Effector memory CD8-positive, alpha-beta T cell (primary cell): ENCODE data around the gene THSD7A.

ENCODE experiments used
- ATAC-seq: fragments of 150-1000 bp; cut with Tn5 transposase; replicated peaks from 2 replicates; pipeline ENCODE4 v1.10.0; 2021; ENCODE audit warnings: mild to moderate bottlenecking, moderate library complexity
- DNase-seq, 3 experiments: peaks; one replicate each; pipeline ENCODE4 v3.0.0; 2021
- H3K27ac Mint-ChIP-seq, 2 donors: one replicate each; pipeline ENCODE4 v1.8.0; 2022; ENCODE audit warnings: mild to moderate bottlenecking in 2 of 2, mixed read lengths in 2 of 2, moderate library complexity in 2 of 2
- H3K27me3 Mint-ChIP-seq, 2 donors: one replicate each; pipeline ENCODE4 v1.8.0; 2022; ENCODE audit warnings: mixed read lengths in 2 of 2
- H3K36me3 Mint-ChIP-seq: one replicate; pipeline ENCODE4 v1.8.0; 2022; ENCODE audit warnings: mild to moderate bottlenecking, moderate library complexity, mixed read lengths; ENCODE audit not compliant: insufficient read depth
- H3K4me1 Mint-ChIP-seq, 2 donors: one replicate each; pipeline ENCODE4 v1.8.0; 2022; ENCODE audit warnings: low read depth in 2 of 2, mixed read lengths in 2 of 2
- H3K4me3 Mint-ChIP-seq, 2 donors: one replicate each; pipeline ENCODE4 v1.8.0; 2022; ENCODE audit warnings: mild to moderate bottlenecking in 2 of 2, mixed read lengths in 2 of 2, moderate library complexity in 2 of 2
- H3K9me3 Mint-ChIP-seq, 2 donors: one replicate each; pipeline ENCODE4 v1.8.0; 2022; ENCODE audit warnings: mixed read lengths in 2 of 2

The THSD7A gene

GRCh38 chr7:11650030-11650429 lies 182.0 kb downstream of the THSD7A start:
- Mint-ChIP-seq H3K27ac (no peak overlapping the region), H3K36me3 (no peaks in the 10 kb centered on the region), H3K4me3 (no peak overlapping the region), H3K4me1 (no peaks in the 10 kb centered on the region), H3K27me3 (no peaks in the 10 kb centered on the region), H3K9me3 (peaks cover 0 to 11% of the 10 kb centered on the region in 2 donors)
- ATAC-seq (no peak), DNase-seq (no peak)

DNA sequence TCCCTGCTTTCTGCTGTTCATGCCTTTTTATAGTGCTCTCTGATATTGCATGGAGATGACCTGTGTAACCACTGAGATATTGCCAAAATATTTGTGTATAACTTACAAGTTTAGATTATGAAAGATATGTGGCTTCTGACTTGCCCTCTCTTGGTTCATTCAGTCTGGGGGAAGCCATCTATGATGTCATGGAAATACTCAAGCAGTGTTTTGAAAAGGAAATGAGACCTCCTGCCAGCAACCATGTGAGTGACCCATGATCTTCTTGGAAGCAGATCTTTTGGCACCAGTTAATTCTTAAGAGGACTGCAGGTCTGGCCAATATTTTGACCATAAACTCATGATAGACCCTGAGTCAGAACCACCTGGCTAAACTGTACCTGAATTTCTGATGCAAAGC lies 183.0 kb downstream of the THSD7A start:
- H3K4me1 Mint-ChIP-seq = no peaks in the 10 kb centered on the region
- H3K27ac Mint-ChIP-seq = no peak overlapping the region
- H3K27me3 Mint-ChIP-seq = no peaks in the 10 kb centered on the region
- ATAC-seq (no peak), DNase-seq (no peak)
- peaks cover 0 to 11% of the 10 kb centered on the region in 2 donors for H3K9me3 Mint-ChIP-seq
- H3K4me3 Mint-ChIP-seq = no peak overlapping the region
- no peaks in the 10 kb centered on the region for H3K36me3 Mint-ChIP-seq

GRCh38 chr7:11648101-11648500 lies 183.9 kb downstream of the THSD7A start:
- Mint-ChIP-seq H3K36me3 (no peaks in the 10 kb centered on the region), H3K4me1 (no peaks in the 10 kb centered on the region), H3K27me3 (no peaks in the 10 kb centered on the region), H3K4me3 (no peak overlapping the region), H3K27ac (no peak overlapping the region), H3K9me3 (peaks cover 0 to 11% of the 10 kb centered on the region in 2 donors)
- no peak for DNase-seq
- ATAC-seq = no peak

DNA sequence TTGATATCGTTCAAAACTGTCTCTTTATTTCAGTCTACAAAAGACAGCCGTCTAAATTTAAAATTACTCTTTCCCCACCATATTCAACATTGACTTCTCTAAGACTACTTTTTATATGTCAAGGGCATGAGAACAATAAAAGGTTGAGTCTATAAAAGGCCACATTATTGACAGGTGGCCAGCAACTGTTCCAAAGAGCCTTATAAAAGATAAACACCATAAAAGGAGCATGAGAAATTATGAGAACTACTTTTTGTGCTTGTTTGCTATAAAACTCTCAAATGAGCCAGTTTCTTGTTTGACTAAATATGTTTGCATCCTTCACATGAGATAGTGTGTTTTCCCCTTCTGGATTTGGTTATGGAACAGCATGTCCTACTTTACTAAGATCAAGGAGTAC lies 189.2 kb downstream of the THSD7A start:
- Mint-ChIP-seq H3K36me3 (no peaks in the 10 kb centered on the region), H3K9me3 (no peaks in the 10 kb centered on the region), H3K27me3 (no peaks in the 10 kb centered on the region), H3K4me1 (no peaks in the 10 kb centered on the region), H3K27ac (no peak overlapping the region), H3K4me3 (no peak overlapping the region)
- ATAC-seq (no peak), DNase-seq (no peak)

GRCh38 chr7:11642276-11642675 lies 189.7 kb downstream of the THSD7A start:
- DNase-seq = no peak
- Mint-ChIP-seq H3K9me3 (peaks cover 0 to under 1% of the 10 kb centered on the region in 2 donors), H3K4me1 (no peaks in the 10 kb centered on the region), H3K4me3 (no peak overlapping the region), H3K36me3 (no peaks in the 10 kb centered on the region), H3K27me3 (no peaks in the 10 kb centered on the region), H3K27ac (no peak overlapping the region)
- ATAC-seq = no peak

GRCh38 chr7:11638011-11638774 lies 193.8 kb downstream of the THSD7A start:
- DNase-seq (no peak), ATAC-seq (no peak)
- Mint-ChIP-seq H3K27me3 (no peaks in the 10 kb centered on the region), H3K27ac (no peak overlapping the region), H3K36me3 (no peaks in the 10 kb centered on the region), H3K4me3 (no peak overlapping the region), H3K4me1 (no peaks in the 10 kb centered on the region), H3K9me3 (peaks cover 9% of the 10 kb centered on the region in 2 donors)

GRCh38 chr7:11636274-11636673 lies 195.7 kb downstream of the THSD7A start:
- no peaks in the 10 kb centered on the region for H3K27me3 Mint-ChIP-seq
- no peaks in the 10 kb centered on the region for H3K4me1 Mint-ChIP-seq
- DNase-seq = no peak
- no peak overlapping the region for H3K27ac Mint-ChIP-seq
- no peak for ATAC-seq
- no peak overlapping the region for H3K4me3 Mint-ChIP-seq
- H3K9me3 Mint-ChIP-seq = peaks cover 9 to 12% of the 10 kb centered on the region in 2 donors
- no peaks in the 10 kb centered on the region for H3K36me3 Mint-ChIP-seq

GRCh38 chr7:11633310-11633709 lies 198.7 kb downstream of the THSD7A start:
- Mint-ChIP-seq H3K4me3 (no peak overlapping the region), H3K4me1 (no peaks in the 10 kb centered on the region), H3K36me3 (no peaks in the 10 kb centered on the region), H3K27ac (no peak overlapping the region), H3K9me3 (peaks cover 9 to 14% of the 10 kb centered on the region in 2 donors), H3K27me3 (no peaks in the 10 kb centered on the region)
- DNase-seq (no peak), ATAC-seq (no peak)

GRCh38 chr7:11630355-11630754 lies 201.6 kb downstream of the THSD7A start:
- no peak for ATAC-seq
- H3K27ac Mint-ChIP-seq = no peak overlapping the region
- H3K4me3 Mint-ChIP-seq = no peak overlapping the region
- peaks cover 0 to 8% of the 10 kb centered on the region in 2 donors for H3K9me3 Mint-ChIP-seq
- no peak for DNase-seq
- no peaks in the 10 kb centered on the region for H3K27me3 Mint-ChIP-seq
- H3K4me1 Mint-ChIP-seq = no peaks in the 10 kb centered on the region
- no peaks in the 10 kb centered on the region for H3K36me3 Mint-ChIP-seq

- H3K36me3 Mint-ChIP-seq = no peaks in the 10 kb centered on the region
- DNase-seq (no peak), ATAC-seq (no peak)
Measured at GRCh38 chr7:11625669-11626068, 206.3 kb downstream of the THSD7A start.

DNA sequence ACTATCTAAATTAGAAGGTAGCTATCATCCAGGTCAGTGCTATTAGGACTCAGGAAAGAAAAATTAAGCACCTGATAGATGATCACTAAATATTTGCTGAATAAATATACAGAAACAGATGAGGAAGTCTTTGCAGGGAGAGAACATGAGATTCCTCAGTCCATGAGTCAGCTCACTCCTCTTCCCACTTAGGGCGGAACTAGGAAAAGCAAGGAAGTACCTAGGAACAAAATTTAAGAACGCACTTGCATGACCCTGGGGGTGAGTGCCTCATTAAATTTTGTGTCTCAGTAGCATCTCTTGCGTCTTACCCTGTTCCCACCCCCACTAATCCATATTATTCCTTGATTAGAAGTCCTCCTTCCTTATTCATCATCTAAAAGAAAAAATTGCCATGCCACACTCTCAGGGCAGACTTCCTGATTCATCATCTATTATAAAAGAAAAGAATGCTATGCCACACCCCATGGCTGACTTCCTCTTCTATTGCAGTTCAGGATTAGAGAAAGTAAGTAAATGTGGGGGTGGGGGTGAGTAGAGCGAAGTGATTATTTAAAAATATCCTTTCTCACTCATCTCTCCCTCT lies 208.8 kb downstream of the THSD7A start:
- no peak overlapping the region for H3K27ac Mint-ChIP-seq
- no peak for ATAC-seq
- H3K9me3 Mint-ChIP-seq = peaks cover 0 to 2% of the 10 kb centered on the region in 2 donors
- no peaks in the 10 kb centered on the region for H3K36me3 Mint-ChIP-seq
- H3K4me1 Mint-ChIP-seq = no peaks in the 10 kb centered on the region
- no peak overlapping the region for H3K4me3 Mint-ChIP-seq
- H3K27me3 Mint-ChIP-seq = no peaks in the 10 kb centered on the region
- DNase-seq = no peak

More at GRCh38 chr7:11625669-11626068, 206.3 kb downstream of the THSD7A start:
- Mint-ChIP-seq H3K27ac (no peak overlapping the region), H3K27me3 (no peaks in the 10 kb centered on the region), H3K9me3 (peaks cover 0 to 4% of the 10 kb centered on the region in 2 donors), H3K4me3 (no peak overlapping the region), H3K4me1 (no peaks in the 10 kb centered on the region)

- Mint-ChIP-seq H3K4me3 (no peak overlapping the region), H3K36me3 (no peaks in the 10 kb centered on the region), H3K27ac (no peak overlapping the region), H3K4me1 (no peaks in the 10 kb centered on the region), H3K9me3 (peaks cover 0 to 4% of the 10 kb centered on the region in 2 donors), H3K27me3 (no peaks in the 10 kb centered on the region)
- DNase-seq = no peak
- no peak for ATAC-seq
Measured at GRCh38 chr7:11620406-11621253, 211.4 kb downstream of the THSD7A start.

DNA sequence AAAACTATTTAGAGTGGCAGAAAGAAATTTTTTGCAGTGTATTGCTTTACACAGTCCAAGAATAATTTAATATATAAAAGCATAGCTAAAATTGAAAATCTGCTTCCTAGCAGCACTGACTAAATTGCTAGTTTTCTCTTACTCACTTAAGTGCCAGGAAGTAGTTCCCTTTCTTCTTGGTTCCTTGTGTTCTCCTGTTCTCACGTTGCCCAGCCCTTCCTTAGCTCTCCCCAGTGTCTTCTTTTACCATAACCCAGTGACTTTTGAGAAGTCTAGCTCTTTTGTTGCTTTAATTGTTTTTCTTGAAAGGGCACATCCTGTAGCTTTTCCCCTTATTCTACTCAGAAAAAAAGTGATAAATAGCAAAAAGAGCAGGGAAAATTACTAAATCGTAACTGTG lies 215.5 kb downstream of the THSD7A start:
- Mint-ChIP-seq H3K9me3 (peaks cover 0 to 5% of the 10 kb centered on the region in 2 donors), H3K36me3 (no peaks in the 10 kb centered on the region), H3K4me1 (no peaks in the 10 kb centered on the region), H3K4me3 (no peak overlapping the region), H3K27me3 (no peaks in the 10 kb centered on the region), H3K27ac (no peak overlapping the region)
- DNase-seq = no peak
- ATAC-seq = no peak
